Coronary artery (tissue), 2 donors: Measurements from ENCODE around the gene IFNK.

Source experiments
- DNase-seq: peaks from one replicate; pipeline ENCODE4 v3.0.0-alpha.2; 2017; ENCODE audit warnings: low spot score
- H3K27ac ChIP-seq, 2 donors: fragments of 200-600 bp; sonication (generic); one replicate each; pipeline ENCODE4 v1.5.1; 2016 to 2019
- H3K4me3 ChIP-seq: fragments of 200-600 bp; sonication (generic); 2 replicates; pipeline ENCODE4 v1.5.1; 2016; ENCODE audit warnings: mild to moderate bottlenecking, moderate library complexity
- CTCF ChIP-seq: fragments of 200-600 bp; sonication (generic); IDR thresholded peaks from one replicate; pipeline ENCODE4 v1.5.1; 2019; ENCODE audit warnings: antibody characterized with exemption

The IFNK gene

GRCh38 chr9:27524236-27524635 lies at the start of gene IFNK:
TSS of gene IFNK (plus strand) at chr9:27524290. CDS start at chr9:27524337, 47 bp downstream.
- no peak for DNase-seq
- Histone ChIP-seq H3K4me3 (no peak within 1 kb of the TSS), H3K27ac (no peak within 1 kb of the TSS)
- no peak for TF ChIP-seq CTCF

GRCh38 chr9:27474305-27474704 lies 49.8 kb upstream of the IFNK start:
- Histone ChIP-seq H3K27ac (no peak overlapping the region), H3K4me3 (no peak overlapping the region)
- no peak for DNase-seq
- TF ChIP-seq CTCF: no peak

- DNase-seq: no peak
- H3K27ac ChIP-seq: no peak overlapping the region
- TF ChIP-seq CTCF: no peak
- no peak overlapping the region for H3K4me3 ChIP-seq
These were observed 49.0 kb upstream of the IFNK start for GRCh38 chr9:27475057-27475595.

GRCh38 chr9:27476870-27477515 lies 47.1 kb upstream of the IFNK start:
- Histone ChIP-seq H3K27ac (no peak overlapping the region), H3K4me3 (no peak overlapping the region)
- DNase-seq: no peak
- TF ChIP-seq CTCF: no peak

GRCh38 chr9:27478322-27478721 lies 45.8 kb upstream of the IFNK start:
- Histone ChIP-seq H3K4me3 (no peak overlapping the region), H3K27ac (no peak overlapping the region)
- no peak for TF ChIP-seq CTCF
- no peak for DNase-seq

DNA sequence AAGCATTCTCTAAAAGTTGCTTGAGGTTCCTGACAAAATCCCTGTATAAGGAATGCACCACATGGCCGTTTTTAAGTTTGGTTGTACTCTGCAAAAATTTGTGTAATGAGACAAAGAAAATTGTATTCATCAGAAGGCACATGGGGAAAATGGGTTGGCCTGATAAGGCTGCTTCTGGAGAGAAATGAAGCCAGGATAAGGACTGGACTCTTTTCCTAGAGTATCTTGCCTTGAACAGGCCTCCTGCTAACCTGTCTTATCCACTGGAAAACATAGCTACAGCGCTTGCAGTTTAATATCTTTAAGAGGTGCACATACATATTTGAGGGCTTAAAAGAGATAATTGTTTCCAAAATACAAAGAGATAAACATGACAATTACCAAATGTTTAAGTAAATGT lies 41.4 kb upstream of the IFNK start:
- DNase-seq: no peak

More for the DNA sequence above, 41.4 kb upstream of the IFNK start:
- TF ChIP-seq CTCF: no peak
- Histone ChIP-seq H3K4me3 (no peak overlapping the region), H3K27ac (no peak overlapping the region)
